ENCODE results near the gene TSC22D2.

DNA sequence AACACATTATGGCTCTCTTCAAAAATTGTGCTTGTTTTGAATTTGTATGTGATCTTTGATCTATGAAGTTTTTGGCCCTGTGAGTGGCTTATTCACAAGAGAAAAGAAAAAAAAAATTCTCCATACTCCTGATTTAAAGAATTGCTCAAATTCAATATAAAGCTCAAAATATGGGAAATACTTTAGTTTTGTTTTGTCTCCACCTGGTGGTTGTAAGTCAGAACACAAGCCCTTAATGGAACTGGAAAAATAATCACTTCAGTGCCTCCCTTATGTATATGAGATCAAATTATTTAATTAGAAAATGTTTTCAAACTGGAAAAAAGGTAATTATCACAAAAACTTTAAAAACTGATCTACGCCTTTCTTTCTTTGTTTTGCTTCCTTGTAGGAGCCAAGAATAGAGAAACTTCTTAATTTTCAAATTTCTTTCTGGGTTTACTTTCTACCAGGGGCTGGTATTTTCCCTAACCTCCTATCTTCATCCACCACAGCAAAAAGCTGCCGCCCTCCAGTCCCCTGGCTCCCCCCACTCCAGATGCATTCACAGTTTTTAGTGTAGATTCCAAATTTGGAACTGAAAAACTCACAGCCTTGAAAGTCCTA lies 87.6 kb downstream of the TSC22D2 start:
- TF ChIP-seq CTCF (IDR thresholded peaks at IDR 0.05): peak; percentile 76
- no peak for TF ChIP-seq POLR2AphosphoS5 (IDR thresholded peaks at IDR 0.05; ENCODE audit: low read depth, low read length)
- TF ChIP-seq SIN3A (IDR thresholded peaks at IDR 0.05; ENCODE audit: borderline replicate concordance, insufficient read depth, low read depth, low read length): no peak
